GM13977 (cell line): ENCODE results near the gene PARL.

Experiments used
- DNase-seq: peaks from one replicate; pipeline ENCODE4 v3.0.0; 2012; ENCODE audit warnings: low spot score
- in situ Hi-C: fragments of 300-500 bp; cut with MboI; formaldehyde crosslinking; loops from one replicate; pipeline ENCODE4 v1.12.0; 2022; ENCODE audit warnings: low sequenced_read_pairs, low pct_unique_long_range_greater_than_20kb, mixed read lengths, inconsistent platforms; ENCODE audit not compliant: unreplicated experiment
- TF ChIP-seq, protein P1 (sequence below): IDR thresholded peaks from 2 replicates; pipeline ENCODE4 v1.5.1; 2012; ENCODE audit warnings: mild to moderate bottlenecking, control low read depth; ENCODE audit not compliant: insufficient read depth; ENCODE audit errors: extremely low read depth, missing control alignments

The PARL gene

DNA sequence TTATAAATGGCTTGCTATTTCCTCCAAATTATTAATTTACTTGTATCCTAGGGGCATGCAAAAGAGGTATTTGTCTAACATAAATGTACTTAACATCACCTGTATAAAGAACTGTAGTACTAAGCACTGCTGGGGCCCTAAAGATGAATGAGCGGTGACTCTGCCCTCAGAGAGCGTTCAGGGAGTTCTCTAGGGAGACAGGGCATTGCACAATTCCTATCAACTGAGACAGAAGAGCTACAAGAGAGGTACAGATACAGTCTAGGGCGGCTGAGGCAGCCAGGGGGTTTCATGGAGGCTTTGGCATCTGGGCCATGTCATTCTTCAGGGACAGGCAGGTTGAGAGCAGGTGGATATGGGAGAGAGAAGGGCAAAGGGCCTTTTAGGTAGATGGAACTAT is 39.9 kb upstream of the PARL start:
- TF ChIP-seq, protein P1, sequence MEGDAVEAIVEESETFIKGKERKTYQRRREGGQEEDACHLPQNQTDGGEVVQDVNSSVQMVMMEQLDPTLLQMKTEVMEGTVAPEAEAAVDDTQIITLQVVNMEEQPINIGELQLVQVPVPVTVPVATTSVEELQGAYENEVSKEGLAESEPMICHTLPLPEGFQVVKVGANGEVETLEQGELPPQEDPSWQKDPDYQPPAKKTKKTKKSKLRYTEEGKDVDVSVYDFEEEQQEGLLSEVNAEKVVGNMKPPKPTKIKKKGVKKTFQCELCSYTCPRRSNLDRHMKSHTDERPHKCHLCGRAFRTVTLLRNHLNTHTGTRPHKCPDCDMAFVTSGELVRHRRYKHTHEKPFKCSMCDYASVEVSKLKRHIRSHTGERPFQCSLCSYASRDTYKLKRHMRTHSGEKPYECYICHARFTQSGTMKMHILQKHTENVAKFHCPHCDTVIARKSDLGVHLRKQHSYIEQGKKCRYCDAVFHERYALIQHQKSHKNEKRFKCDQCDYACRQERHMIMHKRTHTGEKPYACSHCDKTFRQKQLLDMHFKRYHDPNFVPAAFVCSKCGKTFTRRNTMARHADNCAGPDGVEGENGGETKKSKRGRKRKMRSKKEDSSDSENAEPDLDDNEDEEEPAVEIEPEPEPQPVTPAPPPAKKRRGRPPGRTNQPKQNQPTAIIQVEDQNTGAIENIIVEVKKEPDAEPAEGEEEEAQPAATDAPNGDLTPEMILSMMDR: no peak
- in situ Hi-C loops: no loop called here
- DNase-seq: no peak

DNA sequence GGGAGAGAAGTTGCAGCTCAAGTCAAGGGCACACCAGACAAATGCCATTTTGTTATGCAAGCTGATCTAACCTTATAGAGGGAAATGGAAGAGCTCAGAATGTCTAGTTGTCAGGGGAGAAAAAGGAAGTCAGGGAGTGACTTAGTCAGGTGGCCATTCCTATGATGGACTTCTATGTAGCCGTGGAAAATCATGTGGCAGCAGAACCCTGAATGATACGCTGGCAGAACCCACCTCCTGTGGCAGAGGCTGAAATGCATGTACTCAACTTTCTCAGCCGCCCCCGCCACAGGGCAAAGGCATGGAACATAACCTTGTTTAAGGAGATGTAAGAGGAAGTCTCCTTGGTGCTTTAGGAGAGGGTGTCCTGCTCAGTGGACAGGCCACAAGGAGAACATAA is 37.7 kb upstream of the PARL start:
- no peak for DNase-seq
- in situ Hi-C loops: no loop called here
- TF ChIP-seq, protein P1: no peak

DNA sequence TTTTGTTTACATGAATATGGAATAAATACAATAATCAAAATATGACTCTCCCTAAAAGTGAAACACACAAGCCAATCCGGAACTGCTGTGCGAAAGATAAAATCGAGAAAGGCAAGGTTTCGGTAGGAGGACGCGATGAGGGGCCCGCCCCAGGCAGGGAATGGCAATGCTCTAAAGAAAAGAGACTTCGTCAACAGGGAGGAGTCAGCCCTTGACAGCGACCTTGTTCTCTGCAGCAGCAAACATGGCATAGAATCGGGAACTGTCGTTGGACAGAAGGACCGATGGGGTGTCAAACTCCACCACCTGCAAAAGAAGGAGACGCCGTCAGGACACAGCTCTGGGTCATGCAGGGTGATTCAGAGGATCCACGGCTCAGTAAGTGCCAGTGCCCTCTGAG is 36.4 kb upstream of the PARL start:
- in situ Hi-C loops: no loop called here
- no peak for DNase-seq
- TF ChIP-seq, protein P1: no peak

DNA sequence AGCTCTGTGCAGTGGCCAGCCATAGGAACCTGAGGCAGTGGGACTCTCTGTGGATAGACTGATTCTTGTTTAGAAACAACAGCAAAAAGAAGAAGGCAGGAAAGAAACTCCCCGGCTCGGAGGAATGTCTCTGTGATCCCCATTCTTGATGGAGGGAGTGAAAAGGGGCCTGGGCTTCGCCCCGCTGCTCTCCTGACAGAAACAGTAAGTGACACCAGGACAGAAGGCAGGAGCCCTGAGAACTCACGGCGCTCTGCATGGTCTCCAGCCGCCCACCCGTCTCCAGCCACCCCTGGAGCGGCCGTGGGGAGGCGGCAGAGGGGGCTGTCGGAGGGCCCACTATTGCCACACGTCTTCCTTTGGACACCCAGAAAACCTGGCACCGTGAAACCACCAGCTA is 35.7 kb upstream of the PARL start:
- TF ChIP-seq, protein P1: no peak
- in situ Hi-C loops: no loop called here
- no peak for DNase-seq

DNA sequence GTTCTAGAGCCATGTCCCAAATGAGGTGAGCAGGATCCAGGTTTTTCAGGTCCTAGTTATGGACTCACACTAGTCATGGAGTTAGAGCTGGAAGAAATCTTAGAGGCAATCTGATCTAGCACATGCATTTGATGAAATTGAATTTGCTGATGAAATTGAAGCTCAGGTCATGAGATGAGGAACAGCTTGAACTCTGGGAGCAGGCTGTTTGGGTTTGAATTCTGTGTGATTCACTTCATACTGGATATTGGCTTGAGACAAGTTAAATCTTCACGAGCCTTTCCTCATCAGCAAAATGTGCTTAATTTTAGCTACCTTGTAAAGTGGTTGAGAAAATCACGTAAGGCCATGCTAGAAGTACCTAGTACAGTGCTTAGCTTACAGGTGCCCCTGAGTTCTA is 33.5 kb upstream of the PARL start:
- no peak for DNase-seq
- in situ Hi-C loops: no loop called here
- TF ChIP-seq, protein P1: no peak

DNA sequence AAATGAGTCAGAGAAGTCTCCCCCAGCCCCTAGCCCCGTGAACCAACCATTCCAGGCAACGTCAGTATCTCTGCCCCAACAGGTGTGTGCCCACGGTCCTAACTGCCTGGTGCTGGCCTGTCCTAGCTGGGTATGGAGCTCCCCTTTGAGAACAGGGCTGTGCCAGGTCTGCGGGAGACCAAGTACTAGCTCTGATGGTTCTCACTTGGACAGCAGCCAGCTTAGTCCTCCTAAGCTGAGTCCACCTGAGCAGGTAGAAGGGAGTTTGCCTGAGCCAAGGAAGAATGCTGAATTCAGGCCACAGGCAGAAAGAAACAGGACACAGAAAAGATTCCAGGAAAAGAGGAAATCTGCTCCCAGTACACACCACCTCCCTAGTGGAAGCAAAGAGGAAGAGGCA is 33.1 kb upstream of the PARL start:
- DNase-seq: no peak
- in situ Hi-C loops: no loop called here
- TF ChIP-seq, protein P1: no peak

DNA sequence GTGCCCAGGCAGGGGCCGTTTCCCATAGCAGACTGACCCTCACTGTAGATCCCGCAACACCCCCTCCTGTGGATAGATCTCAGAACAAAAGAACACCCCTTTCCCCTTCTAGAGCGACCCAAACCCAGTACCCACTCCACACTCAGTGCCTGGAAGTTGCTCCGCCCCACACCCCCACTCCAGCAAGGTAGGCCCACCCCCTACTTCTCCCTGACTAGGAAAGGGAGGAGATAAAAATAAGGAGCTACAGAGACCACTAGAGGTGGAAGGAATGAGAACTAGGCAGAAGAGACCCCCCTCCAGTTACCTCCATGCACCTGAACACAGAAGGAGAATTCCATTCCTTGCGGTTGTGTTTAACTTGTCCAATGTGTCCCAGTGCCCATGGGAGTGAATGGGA is 30.2 kb upstream of the PARL start:
- in situ Hi-C loops: no loop called here
- no peak for DNase-seq
- TF ChIP-seq, protein P1: no peak
